GM21447 (cell line): ENCODE measurements around the gene GRK5.

Source experiments
- ATAC-seq: cut with Tn5 transposase; IDR thresholded peaks from one replicate; pipeline ENCODE4 v1.9.1; 2021; ENCODE audit not compliant: unreplicated experiment

Gene GRK5

GRCh38 chr10:119396709-119397071, 189.3 kb downstream of the GRK5 start:
- no peak for ATAC-seq

GRCh38 chr10:119397416-119397815, 190.0 kb downstream of the GRK5 start:
- ATAC-seq = no peak

GRCh38 chr10:119398996-119399395, 191.6 kb downstream of the GRK5 start:
- ATAC-seq = no peak

- ATAC-seq = no peak
These were observed 192.1 kb downstream of the GRK5 start for GRCh38 chr10:119399466-119399865.

- no peak for ATAC-seq
These were observed 194.5 kb downstream of the GRK5 start for GRCh38 chr10:119401671-119402395.

GRCh38 chr10:119403921-119404320, 196.6 kb downstream of the GRK5 start:
- ATAC-seq = no peak

- no peak for ATAC-seq
These were observed 197.5 kb downstream of the GRK5 start for GRCh38 chr10:119404719-119405519.

- ATAC-seq = no peak
These were observed 198.1 kb downstream of the GRK5 start for GRCh38 chr10:119405520-119405807.

GRCh38 chr10:119406137-119406536, 198.8 kb downstream of the GRK5 start:
- no peak for ATAC-seq

- no peak for ATAC-seq
These were observed 199.4 kb downstream of the GRK5 start for GRCh38 chr10:119406601-119407253.

GRCh38 chr10:119407254-119407777, 199.9 kb downstream of the GRK5 start:
- ATAC-seq = peak; percentile 73

GRCh38 chr10:119408072-119408471, 200.7 kb downstream of the GRK5 start:
- no peak for ATAC-seq

- no peak for ATAC-seq
These were observed 201.6 kb downstream of the GRK5 start for GRCh38 chr10:119408969-119409371.

GRCh38 chr10:119409385-119409784, 202.0 kb downstream of the GRK5 start:
- ATAC-seq = no peak

- no peak for ATAC-seq
These were observed 202.5 kb downstream of the GRK5 start for GRCh38 chr10:119409906-119410305.

GRCh38 chr10:119410361-119411116, 203.2 kb downstream of the GRK5 start:
- ATAC-seq = no peak

GRCh38 chr10:119412244-119413092, 205.1 kb downstream of the GRK5 start:
- ATAC-seq = no peak

- ATAC-seq = no peak
These were observed 205.7 kb downstream of the GRK5 start for GRCh38 chr10:119413093-119413453.

- no peak for ATAC-seq
These were observed 206.2 kb downstream of the GRK5 start for GRCh38 chr10:119413471-119414080.

GRCh38 chr10:119414081-119414611, 206.8 kb downstream of the GRK5 start:
- ATAC-seq = no peak
